ENCODE results near the gene USP43.

The USP43 gene

DNA sequence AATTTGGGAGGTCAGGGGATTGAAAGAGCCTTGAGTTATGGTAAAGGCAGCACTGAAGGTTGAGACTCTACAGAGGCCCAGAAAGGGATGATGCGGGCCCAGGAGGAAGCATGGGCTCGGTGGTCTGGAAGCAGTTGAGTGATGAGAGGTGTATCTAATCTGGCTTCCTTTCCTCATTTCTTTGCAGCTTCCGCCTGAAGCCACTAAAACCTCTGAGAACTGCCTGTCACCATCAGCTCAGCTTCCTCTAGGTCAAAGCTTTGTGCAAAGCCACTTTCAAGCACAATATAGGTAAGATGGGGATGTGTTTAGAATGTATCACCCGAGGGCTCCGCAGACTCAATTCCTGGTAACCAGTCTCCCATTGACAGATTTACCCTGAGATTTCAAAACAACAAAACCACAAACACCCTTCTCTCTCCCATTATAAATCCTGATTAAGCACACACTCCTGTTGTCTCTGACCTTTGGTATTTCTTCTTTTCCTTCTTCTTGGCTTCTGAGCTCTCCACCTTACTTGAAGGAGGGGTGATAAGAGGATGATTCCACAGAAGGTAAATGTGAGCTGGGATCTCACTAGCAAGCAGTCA, 21.2 kb downstream of the USP43 start:
- TF ChIP-seq EZH2 (optimal IDR thresholded peaks at IDR 0.05; ENCODE audit: low read depth, low read length), result no peak
- TF ChIP-seq, protein P1, sequence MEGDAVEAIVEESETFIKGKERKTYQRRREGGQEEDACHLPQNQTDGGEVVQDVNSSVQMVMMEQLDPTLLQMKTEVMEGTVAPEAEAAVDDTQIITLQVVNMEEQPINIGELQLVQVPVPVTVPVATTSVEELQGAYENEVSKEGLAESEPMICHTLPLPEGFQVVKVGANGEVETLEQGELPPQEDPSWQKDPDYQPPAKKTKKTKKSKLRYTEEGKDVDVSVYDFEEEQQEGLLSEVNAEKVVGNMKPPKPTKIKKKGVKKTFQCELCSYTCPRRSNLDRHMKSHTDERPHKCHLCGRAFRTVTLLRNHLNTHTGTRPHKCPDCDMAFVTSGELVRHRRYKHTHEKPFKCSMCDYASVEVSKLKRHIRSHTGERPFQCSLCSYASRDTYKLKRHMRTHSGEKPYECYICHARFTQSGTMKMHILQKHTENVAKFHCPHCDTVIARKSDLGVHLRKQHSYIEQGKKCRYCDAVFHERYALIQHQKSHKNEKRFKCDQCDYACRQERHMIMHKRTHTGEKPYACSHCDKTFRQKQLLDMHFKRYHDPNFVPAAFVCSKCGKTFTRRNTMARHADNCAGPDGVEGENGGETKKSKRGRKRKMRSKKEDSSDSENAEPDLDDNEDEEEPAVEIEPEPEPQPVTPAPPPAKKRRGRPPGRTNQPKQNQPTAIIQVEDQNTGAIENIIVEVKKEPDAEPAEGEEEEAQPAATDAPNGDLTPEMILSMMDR (IDR thresholded peaks at IDR 0.05; ENCODE audit: low read length), result no peak
- no peak for TF ChIP-seq EZH2phosphoT487 (IDR thresholded peaks at IDR 0.05; ENCODE audit: low read length)
- DNase-seq, result no peak
- no peak overlapping the region for H3K4me3 ChIP-seq (ENCODE audit: low read length)
- H3K36me3 ChIP-seq (replicated peaks; ENCODE audit: insufficient read depth, low read length), result no peaks in the 10 kb centered on the region
- no peaks in the 10 kb centered on the region for H3K4me1 ChIP-seq (ENCODE audit: low read length)
- no peak overlapping the region for H3K4me2 ChIP-seq (ENCODE audit: low read depth, low read length)
- no peaks in the 10 kb centered on the region for H4K20me1 ChIP-seq (ENCODE audit: insufficient read depth, low read length)
- H3K27me3 ChIP-seq (replicated peaks; ENCODE audit: insufficient read depth, low read length), result no peaks in the 10 kb centered on the region; the same call in 1 of the 2 replicates
- no peaks in the 10 kb centered on the region for H3F3A ChIP-seq (ENCODE audit: insufficient read depth, low read length)
- H3K9me3 ChIP-seq (replicated peaks; ENCODE audit: insufficient read depth, low read length), result no peaks in the 10 kb centered on the region
- H2AFZ ChIP-seq (ENCODE audit: low read length), result no peak overlapping the region
- H3K9ac ChIP-seq (ENCODE audit: low read length), result no peak overlapping the region
- H3K79me2 ChIP-seq (ENCODE audit: low read length), result no peaks in the 10 kb centered on the region
- H3K9me2 ChIP-seq (replicated peaks; ENCODE audit: insufficient read depth, low read length), result no peaks in the 10 kb centered on the region
- H3K27ac ChIP-seq (ENCODE audit: low read length), result no peak overlapping the region

DNA sequence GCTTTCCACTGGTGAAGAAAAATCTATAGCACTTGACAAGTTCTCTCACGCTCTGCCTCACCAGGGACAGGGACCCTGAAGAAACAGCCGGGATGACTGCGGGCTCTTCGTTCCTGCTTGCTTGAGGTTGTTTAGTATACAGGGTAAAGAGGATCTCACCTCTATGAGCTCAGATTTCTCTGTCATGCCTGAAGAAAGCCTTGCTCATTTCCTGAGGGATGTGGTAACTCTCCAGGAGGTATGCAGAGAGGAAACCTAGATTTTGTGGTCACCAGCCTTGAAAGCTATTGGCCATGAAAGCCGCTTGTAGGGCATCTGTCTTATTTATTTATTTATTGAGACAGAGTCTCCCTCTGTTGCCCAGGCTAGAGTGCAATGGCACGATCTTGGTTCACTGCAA, 23.2 kb downstream of the USP43 start:
- H3K9me2 ChIP-seq (replicated peaks; ENCODE audit: insufficient read depth, low read length), result no peaks in the 10 kb centered on the region
- H3K27ac ChIP-seq (ENCODE audit: low read length), result no peak overlapping the region
- H3K4me3 ChIP-seq (ENCODE audit: low read length), result no peak overlapping the region
- no peaks in the 10 kb centered on the region for H4K20me1 ChIP-seq (ENCODE audit: insufficient read depth, low read length)
- H3F3A ChIP-seq (ENCODE audit: insufficient read depth, low read length), result no peaks in the 10 kb centered on the region
- H3K79me2 ChIP-seq (ENCODE audit: low read length), result no peaks in the 10 kb centered on the region
- H3K9ac ChIP-seq (ENCODE audit: low read length), result no peak overlapping the region
- no peaks in the 10 kb centered on the region for H3K9me3 ChIP-seq (replicated peaks; ENCODE audit: insufficient read depth, low read length)
- TF ChIP-seq EZH2phosphoT487 (IDR thresholded peaks at IDR 0.05; ENCODE audit: low read length) (no peak), EZH2 (optimal IDR thresholded peaks at IDR 0.05; ENCODE audit: low read depth, low read length) (no peak)
- TF ChIP-seq, protein P1 (IDR thresholded peaks at IDR 0.05; ENCODE audit: low read length), result no peak
- no peaks in the 10 kb centered on the region for H3K36me3 ChIP-seq (replicated peaks; ENCODE audit: insufficient read depth, low read length)
- no peak overlapping the region for H3K4me2 ChIP-seq (ENCODE audit: low read depth, low read length)
- H3K27me3 ChIP-seq (replicated peaks; ENCODE audit: insufficient read depth, low read length), result no peaks in the 10 kb centered on the region; the same call in 1 of the 2 replicates
- DNase-seq, result no peak
- H3K4me1 ChIP-seq (ENCODE audit: low read length), result no peaks in the 10 kb centered on the region
- no peak overlapping the region for H2AFZ ChIP-seq (ENCODE audit: low read length)

DNA sequence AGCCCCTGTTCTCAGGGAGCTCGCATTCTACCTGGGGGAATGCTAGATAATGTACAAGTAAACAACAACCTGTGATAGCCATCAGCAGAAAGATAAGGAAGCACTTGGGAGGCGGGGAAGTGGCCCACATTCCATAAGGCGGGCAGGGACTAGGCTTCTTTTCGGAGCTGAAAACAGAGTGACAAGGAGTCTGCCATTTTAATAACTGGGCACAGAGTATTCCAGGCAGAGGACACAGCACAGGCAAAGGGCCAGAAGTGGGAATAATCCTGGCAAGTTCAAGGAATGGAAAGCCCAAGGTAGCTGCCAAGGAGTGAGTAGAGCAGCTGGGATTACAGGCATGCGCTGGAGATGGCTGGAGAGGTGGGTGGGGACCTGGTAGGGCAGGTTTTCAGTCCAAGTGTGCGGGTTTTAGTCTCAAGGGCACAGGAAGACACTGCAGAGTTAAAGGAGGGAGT, 24.3 kb downstream of the USP43 start:
- TF ChIP-seq EZH2phosphoT487 (IDR thresholded peaks at IDR 0.05; ENCODE audit: low read length), result no peak
- TF ChIP-seq, protein P1 (IDR thresholded peaks at IDR 0.05; ENCODE audit: low read length), result no peak
- TF ChIP-seq EZH2 (optimal IDR thresholded peaks at IDR 0.05; ENCODE audit: low read depth, low read length), result no peak
- no peak for DNase-seq
- Histone ChIP-seq H3K9me2 (replicated peaks; ENCODE audit: insufficient read depth, low read length) (no peaks in the 10 kb centered on the region), H3K79me2 (ENCODE audit: low read length) (no peaks in the 10 kb centered on the region), H4K20me1 (ENCODE audit: insufficient read depth, low read length) (no peaks in the 10 kb centered on the region), H3K4me1 (ENCODE audit: low read length) (no peaks in the 10 kb centered on the region), H3K36me3 (replicated peaks; ENCODE audit: insufficient read depth, low read length) (no peaks in the 10 kb centered on the region), H3F3A (ENCODE audit: insufficient read depth, low read length) (no peaks in the 10 kb centered on the region), H3K4me3 (ENCODE audit: low read length) (no peak overlapping the region), H3K27me3 (replicated peaks; ENCODE audit: insufficient read depth, low read length) (no peaks in the 10 kb centered on the region; the same call in 1 of the 2 replicates), H3K27ac (ENCODE audit: low read length) (no peak overlapping the region), H3K4me2 (ENCODE audit: low read depth, low read length) (no peak overlapping the region), H3K9me3 (replicated peaks; ENCODE audit: insufficient read depth, low read length) (no peaks in the 10 kb centered on the region), H3K9ac (ENCODE audit: low read length) (no peak overlapping the region), H2AFZ (ENCODE audit: low read length) (no peak overlapping the region)

Data from MM.1S (cell line).